CD4-positive, alpha-beta T cell treated with Interferon gamma for 1 hour (primary cell): ENCODE results near the gene PRKAG1.

ENCODE experiments used
- DNase-seq: peaks from one replicate; pipeline ENCODE4 v3.0.0-alpha.2; 2020

The PRKAG1 gene

DNA sequence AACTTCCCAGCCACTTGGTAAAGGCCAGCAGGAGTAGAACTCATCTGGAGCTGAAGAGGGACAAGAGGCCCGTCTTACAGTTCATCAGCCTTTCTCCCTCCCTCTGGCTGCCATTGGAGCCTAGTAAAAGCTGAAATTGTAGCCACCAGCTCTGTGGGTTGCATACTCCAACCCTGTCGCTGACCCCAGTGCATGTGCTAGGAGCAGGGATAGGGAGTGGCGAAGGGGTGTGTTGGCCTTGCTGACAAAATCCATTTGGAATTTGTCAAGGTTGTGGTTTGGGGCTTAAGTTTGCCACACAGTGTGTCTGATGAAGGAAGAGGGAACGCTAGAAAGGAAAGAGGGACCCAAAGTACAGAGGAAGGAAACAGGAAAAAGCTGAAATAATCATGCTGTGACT lies 57.2 kb downstream of the PRKAG1 start:
- no peak for DNase-seq

DNA sequence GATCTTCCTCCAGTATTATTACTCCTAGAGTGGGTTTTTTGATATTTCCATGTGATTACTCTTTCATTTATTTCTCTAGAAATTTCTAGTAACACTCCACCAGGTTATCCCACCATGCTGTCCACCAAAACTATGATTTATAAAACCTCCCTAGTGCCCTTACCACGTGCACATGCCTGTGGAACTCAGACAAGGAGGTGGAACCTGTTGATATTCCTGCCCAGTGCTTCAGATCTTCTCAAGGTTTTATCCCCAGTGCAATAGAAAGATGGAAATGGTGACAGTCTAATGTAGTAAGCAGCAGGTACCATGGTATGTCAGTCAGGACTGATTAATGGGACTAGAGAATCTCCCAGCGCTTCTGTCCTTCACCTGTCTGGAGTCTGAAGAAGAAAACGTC lies 57.7 kb downstream of the PRKAG1 start:
- no peak for DNase-seq

DNA sequence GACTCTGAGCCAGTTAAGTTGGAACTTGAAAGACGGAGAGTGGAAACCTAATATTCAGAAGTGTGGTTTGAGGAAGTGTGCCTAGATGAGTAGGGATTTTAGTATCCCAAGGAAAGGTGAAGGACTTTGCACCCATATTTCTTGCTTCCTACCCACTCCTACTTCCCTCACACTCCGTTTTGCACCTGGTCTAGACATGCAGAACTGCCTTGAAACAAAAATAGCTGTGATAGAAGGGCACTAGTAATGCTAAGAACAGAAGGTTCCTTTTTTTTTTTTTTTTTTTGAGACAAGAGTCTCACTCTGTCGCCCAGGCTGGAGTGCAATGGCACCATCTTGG lies 60.6 kb downstream of the PRKAG1 start:
- DNase-seq: no peak

DNA sequence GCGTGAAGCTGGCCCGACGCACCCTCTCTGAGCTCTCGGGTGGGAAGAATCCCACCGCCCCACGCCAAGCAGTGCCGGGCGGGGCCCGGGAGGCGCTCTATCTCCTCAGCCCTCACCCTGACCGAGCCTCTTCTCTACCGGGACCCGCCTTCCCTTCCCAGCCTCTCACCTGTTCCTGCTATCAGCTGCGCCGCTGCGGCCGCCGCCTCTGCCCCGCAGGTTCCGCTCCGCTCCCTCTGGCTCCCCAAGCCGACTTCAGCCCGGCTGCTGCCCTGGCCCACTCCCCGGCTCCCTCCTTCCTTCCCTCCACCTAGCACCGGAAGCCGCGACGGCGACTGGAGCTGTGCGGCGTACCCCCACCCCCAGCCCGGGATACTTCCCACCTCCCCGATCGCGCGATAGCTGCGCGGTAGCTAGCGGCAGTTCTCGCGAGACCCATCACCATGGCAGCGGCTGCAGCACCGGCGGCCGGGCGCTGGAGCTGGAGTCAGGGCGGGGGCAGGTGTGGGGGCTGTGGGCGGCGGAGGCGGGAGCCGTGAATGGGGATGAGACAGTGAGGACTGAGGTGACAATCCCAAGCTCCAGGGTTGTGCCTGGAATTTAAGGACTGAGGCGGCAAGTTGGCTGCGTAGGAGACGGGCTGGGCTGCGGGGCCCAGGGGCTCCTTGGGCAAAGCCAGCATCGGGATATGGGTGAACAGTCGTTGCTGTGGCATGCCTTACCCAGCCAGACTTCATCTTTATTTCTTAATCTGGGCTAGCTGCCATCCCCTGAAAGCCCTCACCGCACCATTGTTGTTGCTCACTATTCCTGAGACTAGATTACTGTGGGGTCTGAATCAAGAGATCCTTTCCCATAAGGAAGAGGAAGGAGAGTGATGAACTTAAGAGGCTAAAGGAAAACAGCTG lies 61.2 kb downstream of the PRKAG1 start, which contains the start of gene ARF3:
Gene ARF3, minus strand, starts transcription at position 347 of the 908 bp plus-strand sequence. CDS start 16,392 bp downstream, outside the sequence.
- DNase-seq: peak; percentile 91

DNA sequence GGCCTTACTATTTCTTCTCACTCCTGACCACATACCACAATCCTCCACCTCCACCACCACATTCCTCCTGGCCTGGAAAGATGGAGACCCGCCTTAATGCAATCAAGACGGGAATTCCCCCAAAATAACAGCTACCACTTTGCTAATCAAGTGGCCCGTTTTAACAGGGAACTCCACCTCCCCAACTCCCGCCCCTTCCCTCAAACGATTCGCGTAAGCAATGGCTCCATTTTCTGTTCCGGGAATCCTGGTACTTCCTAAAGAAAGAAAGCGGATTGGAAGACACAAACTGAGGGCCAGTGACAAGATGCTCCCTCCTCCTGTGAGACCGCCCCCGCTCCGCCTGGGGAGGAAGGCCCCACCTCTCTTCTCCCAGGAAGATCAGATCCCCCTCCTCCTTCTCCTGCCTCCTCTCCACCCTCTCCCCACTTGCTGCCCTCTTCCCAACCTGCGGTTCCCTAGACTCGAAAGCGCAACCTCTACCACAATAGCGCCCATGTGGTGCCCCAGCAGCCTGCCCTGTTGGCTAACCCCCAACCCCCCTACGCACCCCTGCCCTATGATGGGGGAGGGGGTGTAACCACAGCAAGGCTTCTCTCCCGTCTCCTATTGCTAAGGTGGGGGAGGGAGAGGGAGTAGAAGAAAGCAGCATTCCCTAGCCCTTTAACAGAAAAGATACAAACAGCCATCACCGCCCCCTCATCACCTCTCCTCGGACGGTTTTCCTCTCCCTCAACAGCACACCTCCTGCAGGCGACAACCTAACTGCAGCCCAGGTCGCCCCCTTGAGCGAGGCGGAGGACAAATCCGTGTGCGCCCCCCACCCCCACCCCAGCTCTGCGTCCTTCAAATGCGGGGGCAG lies 62.1 kb downstream of the PRKAG1 start:
- peak; percentile 40 for DNase-seq

DNA sequence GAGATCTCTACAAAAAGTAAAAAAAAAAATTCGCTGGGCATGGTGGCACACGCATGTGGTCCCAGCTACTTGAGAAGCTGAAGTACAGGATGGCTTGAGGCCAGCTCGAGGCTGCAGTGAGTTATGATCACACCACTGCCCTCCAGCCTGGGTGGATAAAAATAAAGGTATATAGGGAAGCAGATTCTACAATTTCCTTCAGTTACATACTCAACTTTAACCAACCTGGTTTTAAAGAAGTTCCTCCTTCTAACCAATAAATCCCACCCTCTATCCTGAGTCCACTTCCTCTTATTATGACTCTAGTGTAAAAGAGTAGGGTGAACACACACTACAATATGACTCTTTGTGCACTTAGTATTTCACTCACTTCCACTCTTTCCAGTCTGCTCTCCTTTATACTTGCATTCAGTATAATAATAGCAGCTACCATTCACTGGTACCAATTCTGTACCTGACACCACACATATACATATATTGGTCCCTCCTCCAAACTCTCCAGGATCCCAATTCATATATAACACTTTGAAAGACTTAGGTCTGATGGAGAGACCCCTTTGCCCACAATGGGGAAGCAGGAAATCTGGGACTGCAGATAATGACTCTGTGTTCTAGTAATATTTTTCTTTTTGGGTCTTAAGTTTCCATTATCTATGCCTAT lies 63.6 kb downstream of the PRKAG1 start:
- no peak for DNase-seq

DNA sequence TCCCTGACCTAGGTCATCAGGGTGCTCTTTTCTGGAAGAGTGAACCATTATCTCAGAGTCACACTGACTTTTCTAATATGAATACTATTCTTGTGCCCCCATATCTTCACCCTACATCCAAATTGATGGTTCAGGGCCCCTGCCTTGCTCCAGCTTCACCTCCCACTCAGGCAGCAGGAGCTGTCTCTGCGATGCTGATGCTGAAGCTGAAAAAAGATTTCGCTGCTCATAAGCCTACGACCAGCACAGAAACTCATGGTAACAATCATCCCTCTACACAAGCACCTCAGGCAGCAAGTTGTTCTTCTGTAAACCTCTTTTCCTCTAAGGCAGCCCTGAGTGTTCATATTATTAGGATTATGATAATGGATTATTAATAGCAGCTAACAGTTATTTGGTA lies 64.5 kb downstream of the PRKAG1 start:
- no peak for DNase-seq

DNA sequence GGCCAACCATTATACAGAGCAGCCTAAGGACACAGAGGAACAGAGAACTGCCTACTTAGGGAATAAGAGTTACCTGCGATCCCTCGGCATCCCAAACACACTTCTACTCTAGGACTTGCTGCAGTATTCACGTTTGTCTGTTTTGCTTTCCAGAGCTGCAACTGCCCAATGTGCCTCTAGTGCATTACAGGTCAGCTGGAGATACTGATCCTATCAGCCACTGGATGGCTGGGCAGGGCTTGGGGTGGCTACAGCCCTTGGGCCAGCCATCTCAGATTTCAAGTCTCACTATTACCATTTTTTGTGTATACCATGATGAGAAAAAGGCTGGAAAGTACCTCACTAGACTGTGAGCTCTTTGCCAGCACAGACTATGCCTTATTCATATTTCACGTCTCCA lies 65.9 kb downstream of the PRKAG1 start:
- DNase-seq: no peak
